DND-41 (cell line): ENCODE data around the gene ZG16B.

Experiments used
- ATAC-seq: fragments of 200-7000 bp; cut with Tn5 transposase; 3 replicates; pipeline ENCODE4 v1.9.1; 2021; ENCODE audit warnings: low read depth; ENCODE audit not compliant: insufficient read depth
- DNase-seq: peaks from one replicate; pipeline ENCODE4 v3.0.0-alpha.2; 2020
- H2AFZ ChIP-seq: 2 replicates; pipeline ENCODE4 v1.6.0; 2012; ENCODE audit warnings: low read depth, low read length
- H3K27ac ChIP-seq: 2 replicates; pipeline ENCODE4 v1.5.1; 2012; ENCODE audit warnings: low read length, inconsistent platforms
- H3K27me3 ChIP-seq: fragments of 200-600 bp; sonication (generic); 2 replicates; pipeline ENCODE4 v1.6.0; 2012; ENCODE audit warnings: low read length, mild to moderate bottlenecking, inconsistent platforms; ENCODE audit not compliant: insufficient read depth, poor library complexity
- H3K36me3 ChIP-seq: 2 replicates; pipeline ENCODE4 v1.5.1; 2012; ENCODE audit warnings: low read length, inconsistent platforms; ENCODE audit not compliant: insufficient read depth
- H3K4me1 ChIP-seq: 2 replicates; pipeline ENCODE4 v1.5.1; 2012; ENCODE audit warnings: mild to moderate bottlenecking, low read length; ENCODE audit not compliant: insufficient read depth
- H3K4me2 ChIP-seq: 2 replicates; pipeline ENCODE4 v1.6.0; 2012; ENCODE audit warnings: mild to moderate bottlenecking, moderate library complexity, low read length, inconsistent platforms; ENCODE audit not compliant: insufficient read depth
- H3K4me3 ChIP-seq, 2 experiments: fragments of 200-600 bp in 1 of 2; shearing (Covaris generic) in 1 of 2; 2 replicates each; pipeline ENCODE4 v1.5.1; 2012 to 2016; ENCODE audit warnings: inconsistent platforms in 2 of 2, low read length in 2 of 2, mild to moderate bottlenecking in 2 of 2, low read depth in 1 of 2, moderate library complexity in 1 of 2
- H3K79me2 ChIP-seq: 2 replicates; pipeline ENCODE4 v1.6.0; 2012; ENCODE audit warnings: low read length, inconsistent platforms; ENCODE audit not compliant: insufficient read depth
- H3K9ac ChIP-seq: 2 replicates; pipeline ENCODE4 v1.6.0; 2012; ENCODE audit warnings: low read depth, mild to moderate bottlenecking, inconsistent platforms, low read length, moderate library complexity
- H3K9me3 ChIP-seq: 2 replicates; pipeline ENCODE4 v1.5.1; 2012; ENCODE audit warnings: low read length, moderate library complexity, mild to moderate bottlenecking, inconsistent platforms; ENCODE audit not compliant: insufficient read depth, severe bottlenecking
- H4K20me1 ChIP-seq: 2 replicates; pipeline ENCODE4 v1.6.0; 2012; ENCODE audit warnings: low read length; ENCODE audit not compliant: insufficient read depth
- EZH2 ChIP-seq: IDR thresholded peaks from 3 replicates; pipeline ENCODE4 v1.6.1; 2012; ENCODE audit warnings: borderline replicate concordance, low read depth, mild to moderate bottlenecking, moderate library complexity, low read length, inconsistent platforms; ENCODE audit not compliant: severe bottlenecking
- TF ChIP-seq, protein P1 (sequence below): IDR thresholded peaks from 2 replicates; pipeline ENCODE4 v1.5.1; 2012; ENCODE audit warnings: borderline replicate concordance, low read length, moderate library complexity, mild to moderate bottlenecking; ENCODE audit not compliant: poor library complexity, severe bottlenecking; ENCODE audit errors: extremely low read depth

ZG16B gene, protein sequence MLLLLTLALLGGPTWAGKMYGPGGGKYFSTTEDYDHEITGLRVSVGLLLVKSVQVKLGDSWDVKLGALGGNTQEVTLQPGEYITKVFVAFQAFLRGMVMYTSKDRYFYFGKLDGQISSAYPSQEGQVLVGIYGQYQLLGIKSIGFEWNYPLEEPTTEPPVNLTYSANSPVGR

DNA sequence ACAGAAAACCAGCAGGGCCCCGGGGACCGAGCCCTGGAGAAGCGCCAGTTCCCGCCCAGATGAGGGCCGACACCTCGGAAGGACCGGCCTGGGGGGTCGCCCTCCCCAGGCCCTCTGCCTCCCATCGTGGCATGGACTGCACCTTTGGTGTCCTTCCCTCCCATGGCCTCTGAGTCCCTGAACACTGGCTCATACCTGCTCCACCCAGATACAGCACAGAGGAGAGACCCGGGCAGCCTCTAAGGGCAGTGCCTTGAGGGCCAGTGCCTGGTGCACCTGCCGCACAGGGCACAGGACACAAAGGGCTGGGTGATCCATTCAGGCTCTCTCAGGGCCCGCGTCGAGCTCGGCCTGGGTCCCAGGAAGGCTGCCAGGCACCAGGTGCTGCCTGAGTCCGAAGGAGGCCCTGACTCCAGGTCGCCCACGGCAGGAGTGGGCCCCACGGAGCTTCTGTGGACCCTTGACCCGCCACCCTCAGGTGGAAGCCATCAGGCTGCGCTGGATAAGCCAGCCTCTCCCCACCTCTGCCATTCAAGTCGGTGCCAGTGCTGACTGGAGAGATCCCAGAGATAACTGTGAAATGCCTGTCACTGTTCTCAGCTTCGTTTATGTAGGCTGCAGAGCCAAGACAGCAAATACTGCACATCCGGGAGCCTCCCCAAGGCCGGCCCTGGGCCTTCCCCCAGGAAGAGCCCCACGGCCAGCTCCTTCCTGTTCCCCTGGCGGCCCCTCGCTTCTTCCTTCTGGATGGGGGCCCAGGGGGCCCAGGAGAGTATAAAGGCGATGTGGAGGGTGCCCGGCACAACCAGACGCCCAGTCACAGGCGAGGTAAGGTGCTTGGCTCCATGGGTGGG, at the start of gene ZG16B:
TSS of gene ZG16B (plus strand) at position 803 of the 854 bp plus-strand sequence. CDS start 139 bp downstream, outside the sequence.
- H4K20me1 ChIP-seq = no peaks in the 10 kb centered on the region; the same call in 1 of the 2 replicates
- no peak for ATAC-seq
- no peak within 1 kb of the TSS for H2AFZ ChIP-seq
- peaks cover 2% of the 10 kb centered on the region for H3K27me3 ChIP-seq
- no peak within 1 kb of the TSS for H3K4me3 ChIP-seq
- no peak within 1 kb of the TSS for H3K27ac ChIP-seq
- no peaks in the 10 kb centered on the region for H3K36me3 ChIP-seq
- no peak for TF ChIP-seq EZH2
- TF ChIP-seq, protein P1, sequence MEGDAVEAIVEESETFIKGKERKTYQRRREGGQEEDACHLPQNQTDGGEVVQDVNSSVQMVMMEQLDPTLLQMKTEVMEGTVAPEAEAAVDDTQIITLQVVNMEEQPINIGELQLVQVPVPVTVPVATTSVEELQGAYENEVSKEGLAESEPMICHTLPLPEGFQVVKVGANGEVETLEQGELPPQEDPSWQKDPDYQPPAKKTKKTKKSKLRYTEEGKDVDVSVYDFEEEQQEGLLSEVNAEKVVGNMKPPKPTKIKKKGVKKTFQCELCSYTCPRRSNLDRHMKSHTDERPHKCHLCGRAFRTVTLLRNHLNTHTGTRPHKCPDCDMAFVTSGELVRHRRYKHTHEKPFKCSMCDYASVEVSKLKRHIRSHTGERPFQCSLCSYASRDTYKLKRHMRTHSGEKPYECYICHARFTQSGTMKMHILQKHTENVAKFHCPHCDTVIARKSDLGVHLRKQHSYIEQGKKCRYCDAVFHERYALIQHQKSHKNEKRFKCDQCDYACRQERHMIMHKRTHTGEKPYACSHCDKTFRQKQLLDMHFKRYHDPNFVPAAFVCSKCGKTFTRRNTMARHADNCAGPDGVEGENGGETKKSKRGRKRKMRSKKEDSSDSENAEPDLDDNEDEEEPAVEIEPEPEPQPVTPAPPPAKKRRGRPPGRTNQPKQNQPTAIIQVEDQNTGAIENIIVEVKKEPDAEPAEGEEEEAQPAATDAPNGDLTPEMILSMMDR = no peak
- H3K4me1 ChIP-seq = no peaks in the 10 kb centered on the region
- H3K9me3 ChIP-seq = no peaks in the 10 kb centered on the region
- no peak for DNase-seq
- H3K9ac ChIP-seq = no peak within 1 kb of the TSS
- H3K79me2 ChIP-seq = no peaks in the 10 kb centered on the region
- H3K4me2 ChIP-seq = no peak within 1 kb of the TSS

DNA sequence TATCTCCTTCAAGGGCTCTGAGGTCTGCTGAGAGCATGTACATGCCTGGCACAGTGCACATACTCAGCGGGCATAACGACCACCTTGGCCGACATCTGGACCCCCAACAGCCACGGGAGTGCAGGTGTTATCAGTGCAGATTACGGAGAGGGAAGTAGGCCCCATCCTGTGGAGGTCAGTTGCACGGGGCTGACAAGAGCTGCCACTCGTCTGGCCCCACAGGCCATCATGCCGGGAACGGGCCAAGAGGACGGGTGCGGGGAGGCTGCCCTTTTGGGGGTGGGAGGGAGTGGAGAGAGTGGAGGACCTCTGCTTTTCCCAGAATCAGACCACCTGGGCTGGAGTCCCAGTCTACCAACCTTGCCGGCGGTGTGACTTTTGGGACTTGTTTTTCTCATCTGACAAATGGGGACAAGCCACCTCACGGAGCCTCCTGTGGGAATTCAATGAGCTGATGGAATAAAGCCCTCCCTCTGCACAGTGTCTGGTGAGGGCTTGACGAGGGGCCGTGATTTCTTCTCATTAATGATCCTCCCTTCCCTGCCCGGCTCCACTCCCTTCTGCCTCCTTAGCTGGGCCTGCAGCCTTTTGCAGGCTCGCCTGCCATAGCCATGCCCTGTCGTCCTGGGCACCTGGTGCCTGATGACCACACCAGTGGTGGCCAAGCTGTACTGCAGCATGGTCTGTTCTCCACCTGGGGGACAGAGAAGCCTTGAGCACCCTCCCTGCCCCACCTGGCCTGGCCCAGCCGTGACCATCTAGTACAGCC, 47.3 kb upstream of the ZG16B start:
- H3K9ac ChIP-seq = no peak overlapping the region
- H3K36me3 ChIP-seq = no peaks in the 10 kb centered on the region; the same call in 1 of the 2 replicates
- DNase-seq (no peak), ATAC-seq (no peak)
- H3K4me1 ChIP-seq = peaks cover 12% of the 10 kb centered on the region
- H2AFZ ChIP-seq = no peak overlapping the region
- no peaks in the 10 kb centered on the region for H4K20me1 ChIP-seq
- no peak overlapping the region for H3K27ac ChIP-seq
- no peak overlapping the region for H3K4me3 ChIP-seq
- H3K79me2 ChIP-seq = peaks cover 12% of the 10 kb centered on the region
- no peaks in the 10 kb centered on the region for H3K9me3 ChIP-seq
- H3K27me3 ChIP-seq = peaks cover under 1% of the 10 kb centered on the region
- no peak overlapping the region for H3K4me2 ChIP-seq
- no peak for TF ChIP-seq EZH2
- TF ChIP-seq, protein P1 = no peak

DNA sequence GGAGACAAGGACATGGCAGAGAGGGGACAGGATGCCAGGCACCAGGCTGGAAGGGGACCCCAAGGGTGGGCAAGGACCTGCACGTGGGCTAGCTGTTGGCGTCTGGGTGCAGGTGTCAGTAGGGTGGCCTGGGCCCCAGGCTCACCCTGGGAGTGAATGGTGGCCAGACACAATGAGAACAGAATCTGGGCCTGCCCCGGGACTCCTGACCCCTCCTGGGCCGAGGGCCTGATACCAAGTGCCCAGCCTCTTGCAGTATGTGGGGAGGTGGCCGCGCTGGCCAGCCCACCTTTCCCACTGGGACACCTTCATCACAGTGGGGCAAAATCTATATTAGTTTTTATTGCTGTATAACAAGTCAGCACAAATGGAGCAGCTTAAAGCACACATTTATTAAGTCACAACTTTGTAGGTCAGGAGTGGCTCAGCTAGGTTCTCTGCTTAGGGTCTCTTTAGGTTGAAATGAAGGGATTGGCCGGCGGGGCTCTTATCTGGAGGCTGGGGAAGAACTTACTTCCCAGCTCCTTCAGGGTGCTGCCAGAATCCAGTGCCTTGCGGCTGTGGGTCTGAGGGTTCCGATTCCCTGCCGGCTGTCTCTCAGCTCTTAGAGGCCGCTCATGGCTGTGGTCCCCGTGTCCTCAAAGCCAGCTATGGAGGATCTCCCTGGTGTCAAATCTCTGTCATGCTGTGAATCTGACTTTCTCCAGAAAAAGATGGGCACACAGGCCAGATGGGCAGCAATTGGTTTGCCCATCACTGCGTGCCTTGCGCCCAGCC, 46.3 kb upstream of the ZG16B start:
- Histone ChIP-seq H3K9me3 (no peaks in the 10 kb centered on the region), H3K27me3 (peaks cover 4% of the 10 kb centered on the region), H3K4me2 (no peak overlapping the region), H3K9ac (no peak overlapping the region), H3K79me2 (0 out of 2 replicates have a peak, but pooled peaks cover 2% of the 10 kb centered on the region), H2AFZ (no peak overlapping the region), H3K27ac (no peak overlapping the region), H3K36me3 (no peaks in the 10 kb centered on the region), H3K4me3 (no peak overlapping the region), H4K20me1 (no peaks in the 10 kb centered on the region), H3K4me1 (peaks cover 3% of the 10 kb centered on the region)
- ATAC-seq (no peak), DNase-seq (no peak)
- no peak for TF ChIP-seq EZH2
- TF ChIP-seq, protein P1 = no peak
